T follicular helper cell (primary cell): ENCODE measurements around the gene IRF2BPL.

Source experiments
- DNase-seq: peaks from one replicate; pipeline ENCODE4 v3.0.0-alpha.2; 2020; ENCODE audit warnings: low read depth

The IRF2BPL gene

DNA sequence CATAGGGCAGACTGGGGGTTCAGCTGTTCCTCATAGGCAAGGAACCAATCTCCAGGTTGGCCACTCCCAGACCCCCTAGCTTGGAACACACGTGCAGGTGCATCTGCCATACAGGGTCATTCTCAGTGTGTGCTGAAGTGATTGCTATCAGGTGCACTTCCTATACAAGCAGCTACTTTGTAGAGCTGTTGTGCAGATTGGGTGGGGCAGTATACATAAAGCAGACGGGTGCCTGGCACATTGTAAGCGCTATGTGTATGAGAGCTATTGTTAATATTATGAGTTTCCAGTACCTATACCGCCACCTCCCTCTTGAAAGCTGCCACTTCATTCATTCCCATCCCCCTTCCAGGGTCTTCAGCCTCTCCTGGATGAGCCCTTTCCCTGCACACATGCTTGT, 17.3 kb downstream of the IRF2BPL start:
- DNase-seq = no peak

DNA sequence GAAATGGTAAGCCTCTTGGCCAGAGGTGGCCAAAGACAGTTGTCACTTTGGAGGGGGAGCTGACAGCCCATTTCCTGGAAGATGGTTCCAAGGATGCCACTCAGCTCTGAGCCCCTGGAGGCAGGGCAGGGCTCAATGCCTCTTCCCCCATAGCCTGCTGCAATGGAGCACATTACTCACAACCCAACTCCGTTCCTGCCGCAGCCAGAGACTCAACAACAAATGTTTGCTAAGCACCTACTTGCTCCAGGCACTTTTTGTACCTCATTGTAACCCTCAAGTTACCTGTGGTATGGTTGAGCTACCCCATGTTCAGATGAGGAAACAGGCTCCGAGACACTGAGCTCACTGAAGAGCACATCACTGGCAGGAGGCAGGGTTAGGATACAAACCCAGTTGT, 19.5 kb downstream of the IRF2BPL start:
- DNase-seq = no peak

DNA sequence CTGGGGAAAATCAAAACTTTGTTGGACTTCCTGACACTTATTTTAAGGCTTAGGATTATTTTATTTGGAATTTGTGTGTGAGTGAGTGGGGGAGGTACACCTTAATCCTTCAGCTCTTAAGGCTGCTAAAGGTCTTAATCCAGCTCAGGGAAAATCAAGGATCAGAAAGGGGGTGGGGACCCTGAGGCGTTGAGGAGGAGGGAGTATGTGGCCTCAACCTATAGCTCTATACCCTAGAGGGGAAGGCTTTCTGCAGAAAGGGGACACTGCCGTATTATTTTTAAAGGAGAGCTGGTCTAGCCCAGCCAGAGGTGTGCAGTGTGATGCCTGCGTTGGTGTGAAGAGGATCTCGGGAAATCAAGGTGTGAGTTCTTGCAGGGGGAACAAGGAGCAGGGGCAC, 20.0 kb downstream of the IRF2BPL start:
- no peak for DNase-seq

DNA sequence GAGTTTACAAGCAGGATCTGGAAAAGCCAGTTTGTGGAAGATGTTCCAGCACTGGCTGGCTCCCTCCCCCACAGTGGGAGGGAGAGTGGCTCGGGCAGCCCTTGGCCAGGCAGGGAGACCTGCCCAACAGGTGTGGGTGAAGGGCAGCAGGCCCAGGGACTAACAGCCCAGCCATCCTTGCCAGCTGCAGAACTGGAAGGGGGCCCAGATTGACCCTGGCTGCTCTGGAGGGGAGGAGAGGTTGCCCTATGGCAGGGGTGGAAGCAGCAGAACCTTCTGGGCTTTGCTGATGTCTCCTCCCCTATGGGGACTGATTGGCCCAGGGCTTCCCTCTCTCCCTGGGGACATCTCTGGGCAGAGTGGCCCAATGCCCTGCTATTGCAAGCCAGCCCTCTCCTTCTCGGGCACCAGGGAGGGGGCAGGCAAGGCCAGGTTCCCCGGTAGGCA, 20.5 kb downstream of the IRF2BPL start:
- no peak for DNase-seq

DNA sequence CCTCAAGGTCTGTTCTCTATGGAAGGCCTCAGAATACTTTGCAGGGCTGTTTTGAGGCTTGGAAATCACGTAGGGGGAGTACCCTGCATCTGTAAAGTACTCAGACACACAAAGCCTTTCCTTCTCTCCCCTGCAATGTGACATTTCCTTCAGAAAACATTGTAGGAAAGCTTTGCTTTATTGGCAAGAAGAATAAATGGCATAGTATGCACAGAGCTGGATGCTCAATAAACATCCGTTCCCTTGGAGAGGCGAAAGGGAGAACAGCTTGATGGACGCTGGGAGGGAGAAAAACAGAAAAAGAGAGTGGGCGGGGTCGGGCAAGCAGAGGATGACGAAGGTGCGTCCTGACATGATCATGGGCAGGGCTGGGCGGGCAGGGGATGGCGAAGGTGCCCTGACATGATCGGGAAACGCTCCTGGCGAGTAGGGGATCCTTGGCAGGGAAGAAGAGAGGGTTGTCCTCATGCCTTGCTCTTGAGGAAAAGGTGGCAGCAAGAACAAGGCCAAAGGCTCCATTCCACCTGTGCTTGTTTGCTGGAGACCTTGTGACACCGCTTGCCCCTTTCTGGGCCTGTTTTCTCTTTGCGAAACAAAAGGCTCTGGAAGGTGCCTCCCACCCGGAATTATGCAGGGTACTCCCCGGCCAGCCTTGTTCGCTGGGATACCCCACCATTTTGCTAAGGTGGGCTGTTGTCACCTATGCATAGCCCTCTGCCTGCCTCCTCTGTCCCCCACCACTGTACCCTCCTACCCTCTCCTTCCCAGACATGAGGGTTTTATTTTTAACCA, 21.1 kb downstream of the IRF2BPL start:
- no peak for DNase-seq

DNA sequence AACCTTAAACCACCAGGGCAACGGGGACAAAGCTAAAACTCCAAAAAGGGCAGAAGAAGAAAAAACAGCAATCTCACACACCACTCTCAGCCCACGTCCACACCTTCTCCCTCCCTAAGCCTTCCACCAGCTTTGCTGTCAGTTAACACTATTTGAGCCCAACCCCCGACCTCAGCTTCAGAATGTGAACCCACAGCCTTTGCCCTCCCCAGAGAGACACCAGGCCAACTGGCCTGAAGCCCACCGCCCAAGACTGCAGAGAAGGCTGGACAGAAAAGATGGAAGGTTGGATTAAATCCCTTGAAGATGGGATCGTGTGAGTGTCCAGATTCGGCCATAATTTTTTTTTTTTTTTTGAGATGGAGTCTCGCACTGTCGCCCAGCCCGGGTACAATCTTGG, 22.4 kb downstream of the IRF2BPL start:
- no peak for DNase-seq

DNA sequence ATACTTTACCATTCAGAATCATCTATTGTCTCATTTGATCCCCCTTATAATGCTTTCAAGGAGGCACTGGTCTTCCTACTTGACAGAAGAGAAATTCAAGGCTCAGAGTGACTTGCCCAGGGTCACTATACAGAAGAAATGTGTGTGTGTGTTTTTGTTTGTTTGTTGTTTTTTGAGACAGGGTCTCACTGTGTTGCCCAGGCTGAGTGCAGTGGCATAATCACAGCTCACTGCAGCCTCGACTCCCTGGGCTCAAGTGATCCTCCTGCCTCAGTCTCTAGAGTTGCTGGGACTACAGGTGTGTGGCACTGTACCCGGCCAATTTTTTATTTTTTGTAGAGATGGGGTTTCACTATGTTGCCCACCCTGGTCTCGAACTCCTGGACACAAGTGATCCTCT, 22.9 kb downstream of the IRF2BPL start:
- no peak for DNase-seq

DNA sequence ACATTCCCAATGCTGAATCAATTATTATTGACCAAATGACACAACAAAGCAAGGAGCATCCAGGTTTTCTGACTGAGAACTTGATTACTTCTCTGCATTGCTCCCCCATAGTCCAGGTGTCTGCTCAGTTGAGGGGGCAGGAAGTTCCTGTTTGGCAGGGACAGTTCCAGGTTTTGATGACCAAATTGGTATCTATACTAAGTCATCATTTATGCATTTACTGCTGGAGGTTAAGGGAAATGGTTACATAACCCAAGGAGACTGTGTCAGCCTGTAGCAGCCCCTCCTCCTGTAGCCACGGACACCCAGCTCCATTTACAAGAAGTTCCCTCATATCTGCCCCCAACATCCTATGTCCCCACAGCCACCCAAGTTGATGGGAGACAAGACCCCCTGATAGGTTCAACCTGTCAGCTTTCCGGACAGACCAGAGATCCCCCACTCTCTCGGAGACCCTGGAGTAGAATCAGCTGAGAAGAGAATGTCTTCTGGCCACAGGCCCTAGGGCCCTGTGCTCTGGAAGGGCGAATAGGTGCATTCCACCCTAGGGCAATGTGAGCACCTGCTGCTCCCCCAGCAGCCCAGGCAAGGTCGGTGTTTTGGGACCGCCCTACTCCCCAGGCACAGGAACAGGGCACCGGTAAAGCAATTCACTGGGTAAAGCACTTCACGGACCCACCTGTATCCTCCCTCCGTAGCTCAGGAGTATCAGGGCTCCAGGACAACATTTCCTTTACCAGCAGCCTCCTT, 23.6 kb downstream of the IRF2BPL start:
- no peak for DNase-seq

DNA sequence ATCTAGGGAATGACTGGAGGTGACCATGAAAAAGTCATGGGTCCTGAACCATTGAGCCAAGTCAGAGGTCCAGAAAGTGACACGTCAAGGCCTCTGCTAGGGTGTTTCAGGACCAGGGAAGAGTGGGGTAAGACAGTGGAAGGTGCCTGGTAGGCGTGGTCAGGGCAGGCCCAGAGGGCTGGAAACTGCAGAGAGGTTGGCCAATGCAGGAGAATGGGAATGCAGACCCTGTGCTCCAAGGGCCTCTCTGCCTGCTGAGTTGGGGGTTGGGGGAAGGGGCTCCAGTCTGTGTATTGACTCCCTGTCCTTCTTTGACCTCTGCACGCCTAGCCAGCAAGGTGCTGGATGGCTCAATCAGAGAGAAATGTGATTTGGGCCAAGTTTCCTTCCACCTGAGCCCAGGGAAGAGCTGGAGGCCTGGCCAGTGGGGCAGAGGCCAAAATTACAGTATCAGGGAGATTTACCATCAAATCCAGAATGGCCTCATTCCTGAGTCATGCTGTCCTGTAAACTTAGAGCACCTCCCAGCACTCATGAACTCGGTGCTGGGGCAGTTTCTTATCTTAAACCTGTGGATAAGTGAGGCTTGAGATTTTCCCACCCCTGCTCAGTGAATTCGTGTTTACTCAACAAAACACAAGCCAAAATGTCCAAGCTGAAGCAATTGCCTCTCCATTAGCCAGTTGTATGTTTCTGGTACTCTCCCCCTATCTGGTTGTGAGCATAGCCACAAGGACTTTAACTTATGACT, 24.4 kb downstream of the IRF2BPL start:
- DNase-seq = no peak

DNA sequence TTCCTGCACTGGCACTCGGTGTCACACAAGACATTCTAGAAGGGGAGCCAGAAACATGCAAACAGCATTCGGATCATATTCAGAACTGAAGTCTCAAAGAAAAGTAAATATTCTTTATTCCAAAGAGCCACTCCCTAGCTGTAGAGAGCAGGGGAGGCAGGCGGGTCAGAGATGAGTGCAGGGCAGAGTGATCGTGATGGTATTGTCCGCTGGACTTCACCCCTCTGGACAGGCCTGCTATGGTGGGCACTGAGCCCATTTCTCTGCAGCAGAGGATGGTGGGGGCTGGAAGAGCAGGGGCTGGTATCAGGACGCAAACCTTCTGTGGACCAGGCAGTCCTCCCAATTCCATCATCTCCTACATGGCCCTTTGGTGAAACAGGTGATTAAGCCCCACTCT, 25.6 kb downstream of the IRF2BPL start:
- DNase-seq = no peak

DNA sequence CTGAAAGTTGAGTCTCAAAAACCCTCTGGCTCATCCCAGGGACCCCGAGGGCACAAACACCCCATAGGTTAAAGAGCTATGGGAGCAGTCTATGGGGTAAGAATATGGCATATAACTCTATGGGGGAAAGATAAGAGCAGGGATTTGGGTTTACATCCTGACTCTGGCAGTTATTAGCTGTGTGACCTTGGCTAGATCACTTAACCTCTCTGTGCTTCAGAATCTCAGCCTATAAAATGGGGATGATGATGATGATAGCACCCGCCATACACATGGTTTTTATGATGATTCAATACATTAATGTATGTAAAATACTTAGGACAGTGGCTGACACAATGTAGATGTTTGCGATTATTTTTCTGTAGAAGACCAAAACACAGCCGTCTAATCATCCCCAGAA, 26.2 kb downstream of the IRF2BPL start:
- DNase-seq = no peak

DNA sequence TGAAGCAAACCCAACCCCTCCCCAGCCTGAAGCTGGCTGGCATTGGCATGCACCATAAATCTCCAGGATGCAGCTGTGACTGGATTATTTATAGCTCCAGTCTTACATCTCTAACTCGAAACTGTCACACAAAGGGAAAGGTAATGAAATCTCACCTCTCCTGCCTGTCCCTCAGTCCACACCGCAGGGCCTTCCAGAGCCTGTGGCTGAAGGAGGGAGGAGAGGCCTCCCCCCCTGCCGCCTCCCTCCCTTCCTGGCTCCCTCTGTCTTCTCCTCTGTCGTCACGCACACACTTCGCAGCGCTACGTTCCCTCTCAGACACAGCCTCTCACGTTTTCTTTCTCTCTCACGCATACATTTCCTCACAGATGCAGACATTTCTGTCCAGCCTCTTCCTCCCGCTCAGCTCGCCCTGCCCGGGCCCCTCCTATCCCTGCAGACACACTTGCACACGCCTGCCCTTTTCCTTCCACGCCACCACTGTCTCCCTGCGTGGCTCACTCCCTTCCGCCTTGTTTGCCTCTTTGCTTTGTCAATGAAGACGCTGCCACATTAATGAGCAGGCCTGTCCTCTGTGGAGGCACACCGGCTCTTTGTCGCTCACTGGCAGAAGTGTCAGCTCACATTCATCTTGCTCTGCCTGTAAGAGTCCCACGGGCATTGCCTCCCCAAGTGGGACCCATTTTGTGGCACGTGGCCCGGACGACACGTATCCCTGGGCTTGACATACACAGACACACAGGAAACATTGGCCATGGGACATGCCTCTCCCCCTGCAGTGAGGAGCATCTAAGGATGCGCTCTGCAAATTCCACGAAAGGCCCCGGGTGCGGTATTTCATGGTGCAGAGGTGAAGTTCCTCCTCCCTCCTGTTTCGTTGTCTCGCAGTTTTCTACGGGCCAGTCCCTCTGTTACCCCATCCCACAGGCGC, 27.9 kb downstream of the IRF2BPL start:
- DNase-seq = no peak

DNA sequence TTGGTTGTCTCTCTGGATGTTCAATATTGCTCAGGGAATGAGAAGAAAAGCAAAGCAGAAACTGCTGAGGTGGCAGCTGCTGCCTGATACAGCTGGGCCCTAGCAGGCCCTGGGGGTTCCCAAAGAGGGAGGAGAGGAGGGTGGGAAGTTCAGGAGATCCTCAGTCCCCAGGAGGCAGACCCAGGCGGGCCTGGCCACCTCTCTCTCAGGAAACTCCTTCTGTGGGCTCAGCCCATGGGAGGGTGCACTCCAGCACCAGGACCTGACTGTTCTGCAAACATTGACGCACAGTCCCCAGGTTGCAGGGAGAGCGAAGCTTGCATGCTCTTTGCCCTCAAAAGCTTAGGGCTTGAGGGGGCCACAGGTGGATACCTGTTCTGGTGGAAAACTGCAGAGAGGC, 29.6 kb downstream of the IRF2BPL start:
- no peak for DNase-seq

DNA sequence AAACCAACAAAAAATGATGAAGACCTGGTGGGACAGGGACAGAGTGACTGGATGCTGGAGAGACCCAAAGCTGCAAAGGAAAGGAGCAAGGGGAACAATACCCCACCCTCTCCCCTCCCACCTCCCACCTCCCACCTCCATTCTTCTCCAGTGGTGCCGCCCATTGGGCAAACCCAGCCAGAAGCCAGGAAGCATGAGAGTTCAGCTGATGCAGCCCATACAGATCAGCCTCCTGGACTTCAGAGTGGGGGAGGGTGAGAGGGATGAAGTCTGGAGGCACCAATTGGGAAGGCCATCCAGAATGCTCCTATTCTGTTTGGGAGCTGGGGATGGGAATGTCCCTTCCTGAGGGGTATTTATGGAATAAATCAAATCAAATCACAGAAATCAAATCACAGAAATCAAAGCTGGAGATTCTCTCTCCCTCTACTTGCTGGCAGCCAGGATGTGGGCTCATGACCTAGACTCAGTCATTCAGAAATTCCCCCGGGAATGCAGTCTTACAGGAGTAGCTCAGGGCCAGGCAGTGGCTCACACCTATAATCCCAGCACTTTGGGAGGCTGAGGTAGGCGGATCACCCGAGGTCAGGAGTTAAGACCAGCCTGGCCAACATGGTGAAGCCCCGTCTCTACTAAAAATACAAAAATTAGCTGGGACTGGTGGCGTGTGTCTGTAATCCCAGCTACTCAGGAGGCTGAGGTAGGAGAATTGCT, 31.1 kb downstream of the IRF2BPL start:
- no peak for DNase-seq

DNA sequence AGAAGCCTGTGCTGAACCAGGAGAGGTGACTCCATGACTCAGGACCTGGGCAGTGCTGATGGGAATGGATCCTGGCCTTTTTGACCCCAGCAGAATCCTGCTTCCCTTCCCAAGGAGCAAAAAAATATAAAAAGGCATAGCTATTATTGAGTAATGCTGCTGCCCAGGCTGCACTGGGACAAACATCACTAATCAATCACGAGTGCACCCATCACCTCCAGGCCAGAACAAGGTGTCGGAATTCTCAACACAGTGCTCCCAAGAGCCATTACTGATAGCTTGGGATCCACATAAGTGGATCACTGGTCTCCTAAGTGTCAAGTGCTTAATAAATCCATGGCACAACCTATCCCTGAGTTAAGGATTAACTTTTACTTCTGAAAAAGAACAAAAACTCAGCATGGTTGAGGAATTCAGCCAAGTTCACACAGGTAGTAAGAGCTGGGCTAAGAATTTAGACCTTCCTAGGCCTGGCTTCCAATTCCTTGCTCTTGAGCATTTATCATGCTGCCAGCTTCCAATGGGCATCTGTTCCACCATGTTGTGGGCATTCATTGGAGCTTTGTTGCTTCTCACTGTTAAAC, 31.9 kb downstream of the IRF2BPL start:
- no peak for DNase-seq

DNA sequence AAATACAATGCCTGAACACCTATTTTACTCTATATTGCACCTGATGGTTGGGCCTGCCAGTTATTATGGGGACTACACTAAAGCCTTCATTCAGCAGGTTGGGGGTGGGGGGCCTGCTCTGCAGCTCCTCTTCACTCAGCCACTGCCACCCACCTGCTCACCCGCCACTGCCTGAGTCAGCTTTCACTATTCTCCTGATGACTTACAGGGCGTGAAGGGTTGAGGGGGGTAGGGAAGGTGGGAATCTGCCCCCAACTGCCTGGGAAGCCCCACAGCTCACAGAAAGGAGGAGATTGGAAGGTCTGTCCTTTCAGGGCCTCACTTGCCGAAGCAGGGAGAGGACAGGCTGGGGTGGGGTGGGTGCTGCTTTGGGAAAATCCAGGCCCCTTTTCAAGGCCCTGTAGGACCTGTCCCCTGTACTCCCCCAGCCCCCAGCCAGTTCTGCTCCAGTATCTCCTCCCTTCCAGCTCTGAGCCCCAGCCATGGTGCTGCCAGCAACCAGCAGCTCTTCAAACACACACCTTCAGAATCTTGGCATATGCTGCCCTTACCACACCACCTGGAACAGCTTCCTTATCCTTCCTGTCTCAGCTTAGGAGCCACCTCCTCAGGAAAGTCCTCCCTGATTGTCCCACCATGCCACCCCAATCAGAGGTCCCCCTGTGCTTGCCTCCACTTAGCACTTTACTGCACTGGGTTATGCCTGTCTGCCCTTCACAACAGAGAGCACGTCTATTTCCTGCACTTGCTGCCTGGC, 33.1 kb downstream of the IRF2BPL start:
- no peak for DNase-seq

DNA sequence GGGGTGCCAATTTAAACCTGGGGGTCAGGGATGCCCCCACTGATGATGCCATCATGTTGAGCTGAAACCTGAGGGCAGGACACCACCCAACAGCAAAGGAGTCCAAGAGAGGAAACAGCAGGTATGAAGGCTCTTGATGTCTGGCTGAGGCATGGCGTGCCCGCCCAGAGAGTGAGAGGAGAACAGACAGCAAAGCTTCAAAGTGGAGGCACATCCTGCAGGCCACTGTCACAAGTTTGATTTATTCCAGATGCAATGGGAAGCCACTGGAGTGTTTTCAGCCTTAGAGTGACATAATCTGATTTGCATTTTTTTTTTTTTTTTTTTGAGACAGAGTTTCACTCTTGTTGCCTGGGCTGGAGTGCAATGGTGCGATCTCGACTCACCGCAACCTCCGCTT, 34.8 kb downstream of the IRF2BPL start:
- DNase-seq = no peak

DNA sequence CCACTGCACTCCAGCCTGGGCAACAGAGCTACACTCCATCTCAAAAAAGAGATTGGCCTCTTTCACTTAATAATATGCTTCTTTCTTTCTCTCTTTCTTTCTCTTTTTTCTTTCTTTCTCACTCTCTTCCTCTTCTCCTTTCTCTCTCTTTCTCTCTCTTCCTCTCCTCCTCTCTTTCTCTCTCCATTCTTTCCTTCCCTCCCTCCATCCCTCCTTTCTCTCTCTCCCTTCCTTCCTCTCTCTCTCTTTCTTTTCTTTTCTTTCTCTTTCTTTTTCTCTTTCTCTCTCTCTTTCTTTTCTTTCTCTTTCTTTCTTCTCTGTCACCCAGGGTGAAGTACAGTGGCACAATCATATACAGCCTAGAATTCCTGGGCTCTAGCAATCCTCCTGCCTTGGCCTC, 38.4 kb downstream of the IRF2BPL start:
- no peak for DNase-seq

DNA sequence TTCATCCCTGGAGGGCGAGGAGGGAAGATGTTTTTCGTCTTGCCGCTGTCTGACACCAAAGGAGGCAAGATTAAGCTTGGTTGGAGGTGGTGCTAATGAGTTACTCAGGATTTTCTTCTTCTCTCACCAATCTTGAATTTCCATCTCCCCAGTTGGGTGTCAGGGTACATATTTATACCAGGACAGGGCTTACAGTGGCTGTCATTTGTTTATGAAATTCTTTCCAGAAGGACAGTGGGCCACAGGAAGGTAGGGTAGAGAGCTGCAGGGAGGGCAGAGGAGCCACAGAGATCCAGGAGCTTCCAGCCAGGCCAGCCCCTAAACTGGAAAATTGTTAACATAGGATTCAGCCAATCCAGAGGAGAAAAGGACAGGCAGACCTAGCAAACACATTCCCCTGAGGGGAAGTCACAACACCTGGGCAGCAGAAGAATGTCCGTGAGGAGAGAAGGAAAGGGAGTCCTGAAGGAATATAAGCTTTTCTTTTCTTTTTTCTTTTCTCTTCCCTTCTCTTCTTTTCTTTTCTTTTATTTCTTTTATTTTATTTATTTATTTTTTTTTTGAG, 40.5 kb downstream of the IRF2BPL start:
- no peak for DNase-seq

DNA sequence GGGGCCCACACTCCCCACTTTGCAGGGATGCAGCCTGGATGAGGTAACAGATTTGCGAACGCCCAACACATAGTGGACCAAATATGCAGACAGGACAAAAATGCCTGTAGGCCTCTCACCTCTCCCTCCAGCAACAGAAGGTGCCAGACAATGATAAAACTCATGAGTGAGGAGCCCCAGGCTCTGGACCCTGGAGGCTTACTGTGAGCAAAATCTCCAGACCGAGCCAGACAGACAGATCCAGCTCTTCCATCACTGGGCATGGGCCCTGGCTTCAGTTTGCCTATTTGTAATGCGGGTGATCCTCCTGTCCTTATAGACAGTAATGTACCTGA, 42.3 kb downstream of the IRF2BPL start:
- DNase-seq = no peak
